K562 (cell line): ENCODE measurements around the gene CORO2A. TPM values are rescaled to one million over a fixed set of nuclear protein-coding genes. Genes with fewer than 3 reads are reported as not detected.

ENCODE experiments used
- ARID1B ChIP-seq: fragments of 450-650 bp; IDR thresholded peaks from 2 replicates; pipeline ENCODE4 v1.6.1; 2016; ENCODE audit warnings: antibody characterized with exemption, mild to moderate bottlenecking, inconsistent platforms
- BHLHE40 ChIP-seq: IDR thresholded peaks from 2 replicates; pipeline ENCODE4 v1.6.1; 2011; ENCODE audit warnings: low read length, improper control_type of control experiment
- CBX1 ChIP-seq: sonication (generic); IDR thresholded peaks from 2 replicates; pipeline ENCODE4 v1.6.1; 2016; ENCODE audit warnings: antibody characterized with exemption, low read depth, mild to moderate bottlenecking
- EP300 ChIP-seq: IDR thresholded peaks from 2 replicates; pipeline ENCODE4 v1.6.1; 2012; ENCODE audit warnings: low read length, improper control_type of control experiment
- FOXO4 ChIP-seq: fragments of 450-650 bp; formaldehyde crosslinking; IDR thresholded peaks from 2 replicates; pipeline ENCODE4 v1.4.0; 2020; ENCODE audit warnings: mild to moderate bottlenecking, moderate library complexity
- HEY1 ChIP-seq: fragments of 250-450 bp; sonication (Bioruptor Pico); IDR thresholded peaks from 2 replicates; pipeline ENCODE4 v1.5.0; 2020; ENCODE audit warnings: mild to moderate bottlenecking, moderate library complexity, borderline replicate concordance
- HMGN3 ChIP-seq: IDR thresholded peaks from 2 replicates; pipeline ENCODE4 v1.6.1; 2011; ENCODE audit warnings: borderline replicate concordance, low read depth, mild to moderate bottlenecking, mixed read lengths, low read length; ENCODE audit not compliant: insufficient read length; ENCODE audit errors: extremely low read depth
- MEF2D ChIP-seq: conservative IDR thresholded peaks from 2 replicates; pipeline ENCODE4 v1.6.1; 2016; ENCODE audit warnings: low read depth, missing genetic modification characterization, missing compliant biosample characterization
- MEIS2 ChIP-seq: fragments of 450-650 bp; IDR thresholded peaks from 2 replicates; pipeline ENCODE4 v1.6.1; 2014; ENCODE audit warnings: mild to moderate bottlenecking; ENCODE audit not compliant: partially characterized antibody
- MTA2 ChIP-seq: fragments of 450-650 bp; IDR thresholded peaks from 2 replicates; pipeline ENCODE4 v1.6.1; 2016; ENCODE audit warnings: low read depth
- NR2C2 ChIP-seq, 2 experiments: fragments of 200-800 bp in 1 of 2; sonication (Bioruptor generic) in 1 of 2; sonication (generic) in 1 of 2; formaldehyde crosslinking in 1 of 2; IDR thresholded peaks; 2 replicates each; pipeline versions ENCODE4 v1.6.1 to v1.8.0; 2016 to 2022; ENCODE audit warnings: mild to moderate bottlenecking in 1 of 2, missing compliant biosample characterization in 1 of 2, missing genetic modification characterization in 1 of 2, missing genetic modification reagents in 1 of 2
- PML ChIP-seq: IDR thresholded peaks from 2 replicates; pipeline ENCODE4 v1.6.1; 2012; ENCODE audit warnings: low read length, inconsistent platforms
- PRMT5 ChIP-seq: sonication (generic); formaldehyde crosslinking; IDR thresholded peaks from 2 replicates; pipeline ENCODE4 v1.5.0; 2020; ENCODE audit warnings: missing genetic modification reagents
- RBBP5 ChIP-seq: fragments of 200-600 bp; sonication (generic); IDR thresholded peaks from 2 replicates; pipeline ENCODE4 v1.6.1; 2012; ENCODE audit warnings: borderline replicate concordance, mild to moderate bottlenecking, low read length, control low read depth, inconsistent platforms; ENCODE audit not compliant: insufficient read depth, poor library complexity, severe bottlenecking
- RBM34 ChIP-seq: fragments of 200-400 bp; formaldehyde crosslinking; IDR thresholded peaks from 2 replicates; pipeline ENCODE4 v1.6.1; 2018; ENCODE audit warnings: low read length, borderline replicate concordance; ENCODE audit not compliant: insufficient read depth
- RHOXF2B ChIP-seq: fragments of 250-450 bp; sonication (Bioruptor Pico); conservative IDR thresholded peaks from 2 replicates; pipeline ENCODE4 v1.5.1; 2021
- SMAD2 ChIP-seq: fragments of 150-350 bp; IDR thresholded peaks from 2 replicates; pipeline ENCODE4 v1.6.1; 2014; ENCODE audit warnings: low read depth, mild to moderate bottlenecking, low read length
- SMC3 ChIP-seq: conservative IDR thresholded peaks from 2 replicates; pipeline ENCODE4 v1.6.1; 2011; ENCODE audit warnings: low read depth, low read length, improper control_type of control experiment; ENCODE audit not compliant: insufficient read depth
- TAF15 ChIP-seq: fragments of 200-400 bp; formaldehyde crosslinking; IDR thresholded peaks from 2 replicates; pipeline ENCODE4 v1.6.1; 2017; ENCODE audit warnings: mild to moderate bottlenecking, low read depth, low read length, moderate library complexity
- TCFL5 ChIP-seq: fragments of 250-450 bp; sonication (Bioruptor Pico); conservative IDR thresholded peaks from 2 replicates; pipeline ENCODE4 v1.6.1; 2021; ENCODE audit warnings: mild to moderate bottlenecking, moderate library complexity, matching md5 sums
- ZNF134 ChIP-seq: fragments of 250-450 bp; sonication (Bioruptor Pico); conservative IDR thresholded peaks from 2 replicates; pipeline ENCODE4 v1.4.0; 2020
- ZNF395 ChIP-seq: fragments of 200-800 bp; sonication (Bioruptor generic); IDR thresholded peaks from 2 replicates; pipeline ENCODE4 v1.6.1; 2017; ENCODE audit warnings: missing genetic modification characterization, missing compliant biosample characterization
- ZNF507 ChIP-seq: conservative IDR thresholded peaks from 2 replicates; pipeline ENCODE4 v1.6.1; 2017; ENCODE audit warnings: missing genetic modification characterization, missing compliant biosample characterization
- polyA plus RNA-seq, 8 experiments: library from polyadenylated mRNA; depleted of rRNA in 4 of 8; stranded (reverse) in 5 of 8; unstranded in 3 of 8; fragments of >200 nt; fragmentation: Nextera tagmentation in 2 of 8; fragmentation: Illumina TruSeq in 1 of 8; extraction: Ambion mirVana in 2 of 8; extraction: Trizol in 1 of 8; gene quantifications; 2 replicates each; pipeline versions ENCODE4 v1.2.1 to v1.2.3, GENCODE V29; 2011 to 2014; ENCODE audit warnings: inconsistent platforms in 1 of 8, missing spikeins in 1 of 8
- total RNA-seq, 7 experiments: library from RNA; depleted of rRNA in 6 of 7; stranded (reverse); fragments of >200 nt in 6 of 7; fragmentation: Illumina TruSeq in 2 of 7; extraction: Trizol in 2 of 7; gene quantifications; 2 replicates each; pipeline versions ENCODE4 v1.2.1 to v1.2.3, GENCODE V29; 2011 to 2021; ENCODE audit warnings: low replicate concordance in 1 of 7
- TF ChIP-seq, protein P1 (sequence below), 2 experiments: fragments of 450-650 bp in 1 of 2; sonication (generic) in 1 of 2; formaldehyde crosslinking in 1 of 2; IDR thresholded peaks in 1 of 2; conservative IDR thresholded peaks in 1 of 2; 2 replicates each; pipeline versions ENCODE4 v1.6.1 to v1.8.1; 2016 to 2023; ENCODE audit warnings: mild to moderate bottlenecking in 2 of 2, moderate library complexity in 2 of 2, inconsistent platforms in 1 of 2, missing genetic modification reagents in 1 of 2

The CORO2A gene
- total and polyA plus RNA-seq, 9 of the 15 experiments (the other 6 are each of a cell fraction or from before 2014, with no cell fraction given): 9.5 to 26.6 (median 18.0) TPM

DNA sequence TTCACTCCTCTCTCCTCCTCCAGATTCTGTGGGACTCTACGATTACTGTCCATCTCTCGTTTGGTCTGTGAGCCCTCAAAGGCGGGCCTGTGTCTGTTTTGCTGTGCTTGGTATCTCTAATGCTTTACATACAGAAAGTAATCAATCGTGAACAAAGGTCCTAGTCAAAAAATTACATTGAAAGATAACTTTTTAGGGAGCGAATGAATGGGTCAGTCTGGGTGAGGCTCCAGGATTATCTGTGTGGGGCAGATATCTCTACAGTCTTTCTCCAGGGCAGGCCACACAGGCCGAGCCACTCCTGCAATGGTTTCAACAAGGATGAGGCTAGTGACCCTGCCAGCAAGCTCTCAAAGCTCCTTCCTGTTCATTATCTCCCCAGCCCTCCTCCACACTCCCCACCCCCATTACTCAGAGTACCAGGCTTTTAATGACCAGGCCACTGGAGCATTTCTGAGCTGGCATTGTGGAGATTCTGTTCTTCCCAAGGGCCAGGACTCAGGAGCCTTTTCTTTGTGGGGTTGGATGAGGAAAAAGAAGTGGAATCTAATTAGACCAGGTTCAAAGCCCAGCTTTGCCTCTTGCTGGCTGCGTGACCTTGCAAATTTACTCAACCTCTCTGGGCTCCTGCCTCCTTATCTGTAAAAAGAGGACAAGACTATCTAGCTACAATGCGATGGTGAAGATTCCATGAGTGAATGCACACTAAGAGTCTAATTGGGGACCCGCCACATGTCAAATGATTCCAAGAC lies 10.2 kb downstream of the CORO2A start (continued):
- 0 out of 2 replicates have a peak, but pooled peaks have one; percentile 6 for TF ChIP-seq SMC3
- TF ChIP-seq TCFL5 (CRISPR knock-in tag): no peak
- peak; percentile 95 for TF ChIP-seq ARID1B
- TF ChIP-seq MEF2D: no peak
- TF ChIP-seq, protein P1, sequence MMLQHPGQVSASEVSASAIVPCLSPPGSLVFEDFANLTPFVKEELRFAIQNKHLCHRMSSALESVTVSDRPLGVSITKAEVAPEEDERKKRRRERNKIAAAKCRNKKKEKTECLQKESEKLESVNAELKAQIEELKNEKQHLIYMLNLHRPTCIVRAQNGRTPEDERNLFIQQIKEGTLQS (IDR thresholded peaks at IDR 0.05): peak; percentile 16; the same call in 1 of the 2 replicates
- TF ChIP-seq, protein P1 (CRISPR knock-in tag; conservative IDR thresholded peaks at IDR 0.05): no peak
- TF ChIP-seq CBX1: peak; percentile 56; the same call in 1 of the 2 replicates
- no peak for TF ChIP-seq HEY1 (CRISPR knock-in tag)
- TF ChIP-seq MTA2: peak; percentile 45; the same call in 1 of the 2 replicates
- TF ChIP-seq RBM34: no peak
- TF ChIP-seq BHLHE40: peak; percentile 36; the same call in 1 of the 2 replicates
- peak; percentile 17 for TF ChIP-seq RBBP5
- TF ChIP-seq EP300: peak; percentile 91
- no peak for TF ChIP-seq PRMT5 (CRISPR knock-in tag)
- peak; percentile 63 for TF ChIP-seq ZNF395 (CRISPR knock-in tag)
- TF ChIP-seq TAF15: no peak
- no peak for TF ChIP-seq RHOXF2B (CRISPR knock-in tag)
- peak; percentile 78 for TF ChIP-seq HMGN3
- TF ChIP-seq MEIS2: peak; percentile 88
- no peak for TF ChIP-seq SMAD2
- peak; percentile 43; the same call in 1 of the 2 replicates for TF ChIP-seq PML
- no peak for TF ChIP-seq ZNF507 (tag)
- TF ChIP-seq FOXO4: no peak
- no peak for TF ChIP-seq NR2C2 (CRISPR knock-in tag; IDR thresholded peaks at IDR 0.05)
- peak; percentile 55 for TF ChIP-seq NR2C2 (tag; IDR thresholded peaks at IDR 0.05)
- TF ChIP-seq ZNF134 (CRISPR knock-in tag): no peak
